OCI-LY3 (cell line): Measurements from ENCODE around the gene FCN2.
A peak's percentile ranks its signal among the peaks of the same experiment; 100 is the strongest.
"Not testable (repeated sequence)": the region's sequence is repeated elsewhere in the genome, so short reads cannot be mapped to it uniquely, and the experiment has no call there.

Experiments
- H2AFZ ChIP-seq: fragments of 200-600, 300-600 bp; shearing (Covaris generic); 2 replicates; pipeline ENCODE4 v1.6.0; 2014; ENCODE audit warnings: antibody characterized with exemption, low read depth, low read length
- H3K27ac ChIP-seq: fragments of 200-600, 300-600 bp; sonication (generic); 2 replicates; pipeline ENCODE4 v1.5.1; 2014; ENCODE audit warnings: mild to moderate bottlenecking, low read length, moderate library complexity, mixed read lengths
- H3K27me3 ChIP-seq: fragments of 200-600, 300-600 bp; sonication (generic); 2 replicates; pipeline ENCODE4 v1.6.1; 2014; ENCODE audit warnings: low read depth, low read length, mixed read lengths
- H3K36me3 ChIP-seq: fragments of 200-600, 300-600 bp; sonication (generic); replicated peaks from 2 replicates; pipeline ENCODE3; 2014; ENCODE audit warnings: low read depth, low read length, mixed read lengths
- H3K4me1 ChIP-seq: fragments of 300-600, 200-600 bp; sonication (generic); 2 replicates; pipeline ENCODE4 v1.6.1; 2014; ENCODE audit warnings: low read length, mixed read lengths
- H3K4me2 ChIP-seq: fragments of 200-600, 300-600 bp; sonication (generic); 2 replicates; pipeline ENCODE4 v1.6.1; 2014; ENCODE audit warnings: low read length, mixed read lengths
- H3K4me3 ChIP-seq: fragments of 300-600, 200-600 bp; sonication (generic); 2 replicates; pipeline ENCODE4 v1.5.1; 2014; ENCODE audit warnings: antibody characterized with exemption, mild to moderate bottlenecking, low read length, moderate library complexity
- H3K79me2 ChIP-seq: fragments of 300-600, 200-600 bp; shearing (Covaris generic); 2 replicates; pipeline ENCODE4 v1.6.1; 2014; ENCODE audit warnings: mild to moderate bottlenecking, low read length, mixed read lengths
- H3K9ac ChIP-seq: fragments of 300-600, 200-600 bp; shearing (Covaris generic); 2 replicates; pipeline ENCODE4 v1.6.0; 2014; ENCODE audit warnings: mild to moderate bottlenecking, low read length, moderate library complexity
- H3K9me3 ChIP-seq: fragments of 200-600, 300-600 bp; shearing (Covaris generic); 2 replicates; pipeline ENCODE4 v1.6.1; 2014; ENCODE audit warnings: low read length, mixed read lengths; ENCODE audit not compliant: insufficient read depth
- H4K20me1 ChIP-seq: fragments of 200-600, 300-600 bp; sonication (generic); 2 replicates; pipeline ENCODE4 v1.6.1; 2016; ENCODE audit warnings: low read length, mixed read lengths; ENCODE audit not compliant: insufficient read depth
- CTCF ChIP-seq: fragments of 200-600, 300-600 bp; sonication (generic); IDR thresholded peaks from 2 replicates; pipeline ENCODE4 v1.5.1; 2014; ENCODE audit warnings: antibody characterized with exemption, low read length, low read depth
- EZH2phosphoT487 ChIP-seq: fragments of 200-600 bp; shearing (Covaris generic); IDR thresholded peaks from 2 replicates; pipeline ENCODE4 v1.6.1; 2018; ENCODE audit warnings: antibody characterized with exemption, mixed run types, low read depth

Gene FCN2

DNA sequence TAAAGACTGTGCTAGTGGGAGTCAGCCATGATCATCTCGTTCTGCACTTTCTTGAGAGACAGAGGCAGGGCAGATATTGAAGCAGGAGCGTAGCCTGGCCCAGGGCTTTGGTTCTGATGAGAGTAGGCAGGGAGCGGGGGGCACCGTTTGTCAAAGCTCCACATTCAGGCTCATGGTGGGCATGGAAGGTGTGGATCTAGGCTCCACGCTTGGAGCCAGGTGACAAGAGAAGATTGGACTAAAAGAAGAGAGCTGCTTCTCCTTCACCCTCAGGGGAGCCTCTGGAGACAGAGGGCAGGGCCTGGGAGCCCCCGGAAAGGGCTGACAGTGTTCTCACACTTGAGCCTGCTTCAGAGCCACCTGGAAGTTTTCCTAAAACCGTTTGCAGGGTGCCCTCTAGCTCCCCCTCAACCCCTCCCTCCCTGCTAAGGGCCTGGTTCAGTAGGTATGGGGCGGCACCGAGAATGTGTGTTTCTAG lies 24.7 kb upstream of the FCN2 start:
- Histone ChIP-seq H3K27me3 (no peaks in the 10 kb centered on the region), H3K4me2 (no peak overlapping the region), H3K4me3 (no peak overlapping the region), H2AFZ (no peak overlapping the region), H3K36me3 (peaks cover 11% of the 10 kb centered on the region), H3K9me3 (peaks cover 12% of the 10 kb centered on the region; the same call in 1 of the 2 replicates), H3K79me2 (no peaks in the 10 kb centered on the region), H3K27ac (no peak overlapping the region), H3K9ac (no peak overlapping the region), H3K4me1 (peaks cover 59% of the 10 kb centered on the region), H4K20me1 (no peaks in the 10 kb centered on the region)
- TF ChIP-seq EZH2phosphoT487 (no peak), CTCF (no peak)

DNA sequence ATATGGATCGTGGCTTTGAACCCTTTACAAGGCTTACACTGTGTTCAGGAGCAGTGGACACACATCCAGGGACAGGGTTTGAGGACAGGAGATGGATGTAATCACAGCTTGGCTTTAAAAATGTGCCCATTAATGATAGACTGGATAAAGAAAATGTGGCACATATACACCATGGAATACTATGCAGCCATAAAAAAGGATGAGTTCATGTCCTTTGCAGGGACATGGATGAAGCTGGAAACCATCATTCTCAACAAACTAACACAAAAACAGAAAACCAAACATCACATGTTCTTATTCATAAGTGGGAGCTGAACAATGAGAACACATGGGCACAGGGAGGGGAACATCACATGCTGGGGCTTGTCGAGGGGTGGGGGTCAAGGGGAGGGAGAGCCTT lies 23.2 kb upstream of the FCN2 start:
- H3K4me1 ChIP-seq = peaks cover 59% of the 10 kb centered on the region
- H3K9me3 ChIP-seq = peaks cover 15% of the 10 kb centered on the region
- not testable (repeated sequence) for H3K79me2 ChIP-seq, H2AFZ ChIP-seq, H4K20me1 ChIP-seq, H3K27me3 ChIP-seq
- H3K9ac ChIP-seq = peak overlapping the region; percentile 81; the same call in 1 of the 2 replicates
- peak overlapping the region; percentile 98 for H3K27ac ChIP-seq
- peaks cover 14% of the 10 kb centered on the region for H3K36me3 ChIP-seq
- H3K4me3 ChIP-seq = peak overlapping the region; percentile 49; the same call in 1 of the 2 replicates
- peak overlapping the region; percentile 81 for H3K4me2 ChIP-seq

DNA sequence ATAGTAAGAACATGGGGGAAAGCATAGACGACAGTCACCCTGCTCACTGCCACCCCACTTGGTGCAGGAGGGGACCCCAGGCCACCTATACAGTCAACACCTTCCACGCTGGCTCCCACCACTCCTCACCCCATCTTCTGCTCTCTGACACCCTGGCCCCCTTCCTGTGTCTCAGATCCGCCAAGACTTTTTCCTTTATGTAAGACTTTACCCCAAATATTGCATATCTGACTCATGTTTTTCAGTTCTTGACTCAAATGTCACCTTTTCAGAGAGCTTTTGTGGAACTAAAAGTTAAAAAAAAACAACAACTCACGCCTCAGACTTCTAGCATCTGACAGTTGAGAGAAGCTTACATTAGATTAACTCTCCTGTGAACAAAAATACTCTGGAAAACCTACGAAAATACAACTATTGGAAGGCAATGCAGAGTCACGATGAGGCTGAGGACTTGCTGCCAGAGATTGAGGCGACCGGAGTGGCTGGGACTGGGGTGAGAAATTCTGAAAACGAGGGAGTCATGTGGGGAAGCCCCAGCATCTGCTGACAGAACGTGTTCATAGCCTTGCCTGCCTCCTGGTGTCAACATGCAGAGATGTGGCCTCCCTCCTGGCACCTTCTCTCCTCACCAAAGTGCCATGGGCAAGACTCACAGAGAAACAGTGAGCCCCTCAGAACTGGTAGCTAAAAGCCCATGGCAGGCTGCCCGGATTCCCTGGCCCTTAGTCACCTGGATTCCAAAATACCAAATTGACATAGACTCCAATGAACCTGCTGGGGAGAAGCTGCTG lies 22.4 kb upstream of the FCN2 start:
- Histone ChIP-seq H4K20me1 (no peaks in the 10 kb centered on the region), H3K27me3 (no peaks in the 10 kb centered on the region), H3K4me1 (peaks cover 55% of the 10 kb centered on the region), H3K4me3 (peak overlapping the region; percentile 51), H3K9me3 (peaks cover 15% of the 10 kb centered on the region), H3K27ac (peak overlapping the region; percentile 98), H3K36me3 (peaks cover 14% of the 10 kb centered on the region), H2AFZ (0 out of 2 replicates have a peak overlapping the region, but pooled peaks have one; percentile 2), H3K9ac (peak overlapping the region; percentile 81), H3K79me2 (no peaks in the 10 kb centered on the region), H3K4me2 (peak overlapping the region; percentile 81)
- TF ChIP-seq EZH2phosphoT487 = no peak
- TF ChIP-seq CTCF = peak; percentile 59

DNA sequence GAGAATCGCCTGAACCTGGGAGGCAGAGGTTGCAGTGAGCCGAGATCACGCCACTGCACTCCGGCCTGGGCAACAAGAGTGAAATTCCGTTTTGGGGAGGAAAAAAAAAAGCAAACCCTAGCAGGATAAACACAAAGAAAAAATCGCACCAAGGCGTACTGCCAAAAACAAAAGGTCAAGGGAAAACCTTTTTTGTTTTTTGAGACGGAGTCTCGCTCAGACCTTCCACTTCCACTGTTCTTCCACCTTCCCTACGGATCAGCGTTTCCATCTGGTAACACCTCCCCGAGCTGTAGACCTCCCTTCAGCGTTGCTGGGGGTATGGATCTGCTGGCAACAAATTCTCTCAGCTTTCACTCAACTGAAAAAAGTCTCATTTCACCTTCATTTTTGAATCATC lies 20.1 kb upstream of the FCN2 start:
- Histone ChIP-seq H3K4me2 (no peak overlapping the region), H4K20me1 (no peaks in the 10 kb centered on the region), H3K9ac (no peak overlapping the region), H3K9me3 (peaks cover 15% of the 10 kb centered on the region), H3K36me3 (peaks cover 14% of the 10 kb centered on the region), H3K27ac (no peak overlapping the region), H3K79me2 (no peaks in the 10 kb centered on the region), H3K4me3 (no peak overlapping the region), H3K27me3 (no peaks in the 10 kb centered on the region), H3K4me1 (peaks cover 41% of the 10 kb centered on the region), H2AFZ (no peak overlapping the region)
- TF ChIP-seq CTCF (no peak), EZH2phosphoT487 (no peak)
